WTC11 (cell line): ENCODE measurements around the gene SERPINB6. TPM values are rescaled to one million over a fixed set of nuclear protein-coding genes. Genes with fewer than 3 reads are reported as not detected.

ENCODE experiments used
- ATAC-seq: fragments of 200-7000 bp; cut with Tn5 transposase; 2 replicates; pipeline ENCODE4 v1.10.0; 2021; ENCODE audit warnings: mild to moderate bottlenecking, moderate library complexity
- CTCF ChIA-PET: fragments of 300-600 bp; sonication (Branson Sonifier 250); formaldehyde crosslinking; loops from one replicate; lab custom pipeline; 2021; ENCODE audit warnings: antibody characterized with exemption; lab: Charles Lee
- POLR2A ChIA-PET: fragments of 350-600 bp; sonication (Branson Sonifier 250); formaldehyde crosslinking; loops from one replicate; lab custom pipeline; 2021; ENCODE audit warnings: antibody characterized with exemption; lab: Charles Lee
- DNase-seq: peaks from one replicate; pipeline ENCODE4 v3.0.0; 2021; ENCODE audit warnings: low spot score
- H3K27ac Mint-ChIP-seq: 2 replicates; pipeline ENCODE4 v1.8.0; 2021; ENCODE audit warnings: mixed read lengths
- H3K27me3 Mint-ChIP-seq: 2 replicates; pipeline ENCODE4 v1.8.0; 2021; ENCODE audit warnings: low read depth, mild to moderate bottlenecking, moderate library complexity, mixed read lengths
- H3K36me3 Mint-ChIP-seq: 2 replicates; pipeline ENCODE4 v1.8.0; 2021; ENCODE audit warnings: mixed read lengths
- H3K4me1 Mint-ChIP-seq: 2 replicates; pipeline ENCODE4 v1.8.0; 2022; ENCODE audit warnings: mixed read lengths
- H3K4me3 Mint-ChIP-seq: 2 replicates; pipeline ENCODE4 v1.8.0; 2021; ENCODE audit warnings: mild to moderate bottlenecking, moderate library complexity, mixed read lengths
- H3K9me3 Mint-ChIP-seq: 2 replicates; pipeline ENCODE4 v1.8.0; 2021; ENCODE audit warnings: mixed read lengths
- ARID4B ChIP-seq: sonication (generic); formaldehyde crosslinking; IDR thresholded peaks from 2 replicates; pipeline ENCODE4 v1.8.0; 2023; ENCODE audit warnings: missing genetic modification reagents, mild to moderate bottlenecking, borderline replicate concordance
- ATF3 ChIP-seq: sonication (generic); formaldehyde crosslinking; conservative IDR thresholded peaks from 2 replicates; pipeline ENCODE4 v1.8.1; 2022; ENCODE audit warnings: mild to moderate bottlenecking, missing genetic modification reagents
- CTCF ChIP-seq: fragments of 200-600 bp; IDR thresholded peaks from 2 replicates; pipeline ENCODE4 v1.8.0; 2022; ENCODE audit warnings: antibody characterized with exemption
- FOXP1 ChIP-seq: sonication (generic); formaldehyde crosslinking; IDR thresholded peaks from 2 replicates; pipeline ENCODE4 v1.8.0; 2022; ENCODE audit warnings: missing genetic modification reagents, mild to moderate bottlenecking, moderate library complexity, borderline replicate concordance
- NFE2L1 ChIP-seq: sonication (generic); formaldehyde crosslinking; IDR thresholded peaks from 2 replicates; pipeline ENCODE4 v1.8.1; 2023; ENCODE audit warnings: missing genetic modification reagents
- SP1 ChIP-seq: sonication (generic); formaldehyde crosslinking; conservative IDR thresholded peaks from 2 replicates; pipeline ENCODE4 v1.8.1; 2022; ENCODE audit warnings: missing genetic modification reagents
- TCF7 ChIP-seq: sonication (generic); formaldehyde crosslinking; IDR thresholded peaks from 2 replicates; pipeline ENCODE4 v1.8.0; 2022; ENCODE audit warnings: mild to moderate bottlenecking, low read depth, missing genetic modification reagents, moderate library complexity
- USF1 ChIP-seq: sonication (generic); formaldehyde crosslinking; IDR thresholded peaks from 2 replicates; pipeline ENCODE4 v1.8.0; 2022; ENCODE audit warnings: mild to moderate bottlenecking, missing genetic modification reagents
- ZNF219 ChIP-seq: sonication (generic); formaldehyde crosslinking; IDR thresholded peaks from 2 replicates; pipeline ENCODE4 v1.8.0; 2023; ENCODE audit warnings: missing genetic modification reagents, mild to moderate bottlenecking, borderline replicate concordance
- ZNF396 ChIP-seq: fragments of 250-450 bp; sonication (Bioruptor Pico); IDR thresholded peaks from 2 replicates; pipeline ENCODE4 v1.8.0; 2021; ENCODE audit warnings: mild to moderate bottlenecking, moderate library complexity, borderline replicate concordance
- ZNF423 ChIP-seq: fragments of 250-450 bp; sonication (Bioruptor Pico); IDR thresholded peaks from 2 replicates; pipeline ENCODE4 v2.1.2; 2022; ENCODE audit warnings: mild to moderate bottlenecking, moderate library complexity
- ZNF532 ChIP-seq: fragments of 250-450 bp; sonication (Bioruptor Pico); IDR thresholded peaks from 2 replicates; pipeline ENCODE4 v1.9.0; 2021; ENCODE audit warnings: mild to moderate bottlenecking, borderline replicate concordance
- total RNA-seq: library from RNA; stranded (reverse); gene quantifications from 3 replicates; pipeline ENCODE4 v1.2.3, GENCODE V29; 2021
- TF ChIP-seq, protein P1 (sequence below): fragments of 250-450 bp; sonication (Bioruptor Pico); IDR thresholded peaks from 2 replicates; pipeline ENCODE4 v1.9.0; 2021; ENCODE audit warnings: moderate library complexity, mild to moderate bottlenecking, inconsistent platforms, borderline replicate concordance
- TF ChIP-seq, protein P2 (sequence below): sonication (generic); formaldehyde crosslinking; IDR thresholded peaks from 2 replicates; pipeline ENCODE4 v1.8.1; 2023; ENCODE audit warnings: mild to moderate bottlenecking, missing genetic modification reagents, moderate library complexity

SERPINB6 gene
- total RNA-seq, 1 experiment from 2014 or later, result 28.0 TPM

GRCh38 chr6:2937627-2938003 is 33.8 kb downstream of the SERPINB6 start (continued):
- TF ChIP-seq ARID4B (CRISPR knock-in tag) (no peak), ATF3 (CRISPR knock-in tag) (no peak), CTCF (no peak), ZNF532 (CRISPR knock-in tag) (no peak), NFE2L1 (no peak), TCF7 (CRISPR knock-in tag) (no peak), USF1 (CRISPR knock-in tag) (no peak)
- TF ChIP-seq, protein P1, sequence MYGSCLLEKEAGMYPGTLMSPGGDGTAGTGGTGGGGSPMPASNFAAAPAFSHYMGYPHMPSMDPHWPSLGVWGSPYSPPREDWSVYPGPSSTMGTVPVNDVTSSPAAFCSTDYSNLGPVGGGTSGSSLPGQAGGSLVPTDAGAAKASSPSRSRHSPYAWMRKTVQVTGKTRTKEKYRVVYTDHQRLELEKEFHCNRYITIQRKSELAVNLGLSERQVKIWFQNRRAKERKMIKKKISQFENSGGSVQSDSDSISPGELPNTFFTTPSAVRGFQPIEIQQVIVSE (CRISPR knock-in tag), result no peak

- Mint-ChIP-seq H3K4me1 (peaks cover 21% of the 10 kb centered on the region), H3K4me3 (no peak overlapping the region), H3K36me3 (peaks cover 10% of the 10 kb centered on the region), H3K27me3 (no peaks in the 10 kb centered on the region), H3K27ac (no peak overlapping the region), H3K9me3 (peaks cover 14% of the 10 kb centered on the region)
- CTCF ChIA-PET, result interaction anchor here (0.6 to 11.2 kb wide), 12 partner anchors 10 to 145 kb away, joined by 3 to 114 read pairs (median 4); partner anchors contain the start of gene SERPINB1
- POLR2A ChIA-PET, result interaction anchor here (0.6 to 1.4 kb wide), 2 partner anchors 94 to 147 kb away, joined by 4 to 6 read pairs; partner anchors contain the start of gene SERPINB1
- ATAC-seq (no peak), DNase-seq (no peak)
- TF ChIP-seq FOXP1 (CRISPR knock-in tag) (no peak), SP1 (CRISPR knock-in tag) (no peak), ZNF423 (no peak), ZNF532 (CRISPR knock-in tag) (no peak), ATF3 (CRISPR knock-in tag) (no peak), ZNF219 (no peak), ZNF396 (no peak)
- TF ChIP-seq, protein P2, sequence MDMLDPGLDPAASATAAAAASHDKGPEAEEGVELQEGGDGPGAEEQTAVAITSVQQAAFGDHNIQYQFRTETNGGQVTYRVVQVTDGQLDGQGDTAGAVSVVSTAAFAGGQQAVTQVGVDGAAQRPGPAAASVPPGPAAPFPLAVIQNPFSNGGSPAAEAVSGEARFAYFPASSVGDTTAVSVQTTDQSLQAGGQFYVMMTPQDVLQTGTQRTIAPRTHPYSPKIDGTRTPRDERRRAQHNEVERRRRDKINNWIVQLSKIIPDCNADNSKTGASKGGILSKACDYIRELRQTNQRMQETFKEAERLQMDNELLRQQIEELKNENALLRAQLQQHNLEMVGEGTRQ (CRISPR knock-in tag), result no peak
These were observed 35.6 kb downstream of the SERPINB6 start for GRCh38 chr6:2935566-2936291.
